T-helper 1 cell treated with Interleukin-12 subunit alpha and Interleukin-12 subunit beta and Interleukin-4 antibody, amounts not matched to agents 30 μg/mL and 1 μg/mL, for 36 hours (primary cell): ENCODE measurements around the gene MPC1.
"Not testable (repeated sequence)": the region's sequence is repeated elsewhere in the genome, so short reads cannot be mapped to it uniquely, and the experiment has no call there.

Experiments used
- H3K27ac Mint-ChIP-seq: one replicate; pipeline ENCODE4 v1.8.0; 2021; ENCODE audit warnings: mild to moderate bottlenecking, mixed read lengths
- H3K27me3 Mint-ChIP-seq: one replicate; pipeline ENCODE4 v1.8.0; 2021; ENCODE audit warnings: low read depth, mixed read lengths
- H3K36me3 Mint-ChIP-seq: one replicate; pipeline ENCODE4 v1.8.0; 2021; ENCODE audit warnings: low read depth, mixed read lengths
- H3K4me1 Mint-ChIP-seq: one replicate; pipeline ENCODE4 v1.8.0; 2021; ENCODE audit warnings: low read depth, mixed read lengths
- H3K4me3 Mint-ChIP-seq: one replicate; pipeline ENCODE4 v1.8.0; 2021; ENCODE audit warnings: mild to moderate bottlenecking, moderate library complexity, mixed read lengths
- H3K9me3 Mint-ChIP-seq: one replicate; pipeline ENCODE4 v1.8.0; 2021; ENCODE audit warnings: mixed read lengths

The MPC1 gene

GRCh38 chr6:166353507-166353906 lies 29.2 kb downstream of the MPC1 start:
- no peak overlapping the region for H3K4me3 Mint-ChIP-seq
- H3K36me3 Mint-ChIP-seq, result no peaks in the 10 kb centered on the region
- H3K27ac Mint-ChIP-seq, result no peak overlapping the region
- peaks cover 65% of the 10 kb centered on the region for H3K27me3 Mint-ChIP-seq
- H3K4me1 Mint-ChIP-seq, result peaks cover 6% of the 10 kb centered on the region
- H3K9me3 Mint-ChIP-seq, result peaks cover 6% of the 10 kb centered on the region

DNA sequence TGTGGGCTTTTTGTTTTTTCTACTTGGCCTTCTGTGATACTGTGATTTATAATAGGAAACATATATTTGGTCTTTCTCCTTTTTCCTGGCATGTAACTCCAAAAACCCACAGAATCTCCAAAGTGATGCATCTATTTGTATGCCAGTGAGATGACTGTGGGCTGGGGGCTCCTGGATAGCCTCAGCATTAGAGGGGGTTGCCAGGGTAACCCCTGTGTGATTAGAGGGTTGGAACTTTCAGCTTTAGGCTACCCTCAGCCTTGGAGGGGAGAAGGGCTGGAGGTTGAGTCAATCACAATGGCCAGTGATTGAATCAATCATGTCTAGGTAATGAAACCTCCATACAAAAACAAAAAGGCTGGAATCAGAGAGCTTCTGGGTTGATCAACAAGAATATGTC lies 29.8 kb downstream of the MPC1 start:
- Mint-ChIP-seq H3K9me3 (peaks cover 6% of the 10 kb centered on the region), H3K27me3 (peaks cover 59% of the 10 kb centered on the region), H3K36me3 (no peaks in the 10 kb centered on the region), H3K4me3 (no peak overlapping the region), H3K27ac (no peak overlapping the region), H3K4me1 (peaks cover 6% of the 10 kb centered on the region)

GRCh38 chr6:166351715-166352285 lies 30.9 kb downstream of the MPC1 start:
- Mint-ChIP-seq H3K4me3 (no peak overlapping the region), H3K4me1 (peaks cover 6% of the 10 kb centered on the region), H3K9me3 (peaks cover 6% of the 10 kb centered on the region), H3K36me3 (no peaks in the 10 kb centered on the region), H3K27me3 (peaks cover 59% of the 10 kb centered on the region), H3K27ac (no peak overlapping the region)

GRCh38 chr6:166348305-166348949 lies 34.3 kb downstream of the MPC1 start:
- Mint-ChIP-seq H3K4me3 (no peak overlapping the region), H3K27ac (no peak overlapping the region), H3K27me3 (peaks cover 36% of the 10 kb centered on the region), H3K36me3 (no peaks in the 10 kb centered on the region), H3K4me1 (peaks cover 7% of the 10 kb centered on the region), H3K9me3 (peaks cover 6% of the 10 kb centered on the region)

DNA sequence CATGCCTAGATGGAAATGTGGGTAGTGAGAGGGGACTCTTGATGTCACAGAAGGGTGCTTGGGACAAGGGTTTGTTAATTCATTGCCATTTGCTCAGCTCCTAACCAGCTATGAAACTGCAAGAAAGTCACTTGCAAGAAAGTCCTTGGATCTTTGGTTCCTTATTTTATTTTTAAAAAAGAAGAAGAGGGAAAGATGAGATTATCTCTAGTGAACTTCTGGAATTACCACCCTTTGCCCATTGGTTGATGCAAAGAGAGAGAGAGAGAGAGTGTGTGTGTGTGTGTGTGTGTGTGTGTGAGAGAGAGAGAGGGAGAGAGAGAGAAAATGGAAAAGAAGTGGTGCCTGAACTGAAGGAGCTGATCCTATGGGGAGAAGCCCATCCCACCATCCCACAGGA lies 35.8 kb downstream of the MPC1 start:
- Mint-ChIP-seq H3K36me3 (no peaks in the 10 kb centered on the region), H3K9me3 (peaks cover 6% of the 10 kb centered on the region), H3K27ac (no peak overlapping the region), H3K27me3 (peaks cover 25% of the 10 kb centered on the region), H3K4me3 (no peak overlapping the region), H3K4me1 (peaks cover 8% of the 10 kb centered on the region)

DNA sequence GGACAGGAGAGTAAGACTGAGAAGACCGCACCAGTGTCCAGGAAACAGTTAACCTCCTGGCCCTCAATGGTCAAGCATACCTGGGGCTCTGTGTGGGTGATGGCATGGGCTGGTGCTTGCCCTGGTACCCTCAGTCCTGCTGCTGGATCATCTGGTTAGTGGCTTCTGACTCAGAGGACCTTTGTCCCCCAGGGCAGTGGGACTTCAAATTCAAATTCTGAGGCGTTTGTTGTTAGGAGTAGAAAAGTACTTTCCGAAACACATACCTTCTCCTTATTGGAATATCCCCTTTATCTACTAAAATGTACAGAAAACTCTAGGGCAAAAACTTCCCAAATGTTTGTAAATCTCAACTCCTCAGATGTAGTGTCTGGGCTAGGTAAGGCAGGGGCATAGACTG lies 36.3 kb downstream of the MPC1 start:
- peaks cover 7% of the 10 kb centered on the region for H3K4me1 Mint-ChIP-seq
- peaks cover 1% of the 10 kb centered on the region for H3K9me3 Mint-ChIP-seq
- peaks cover 20% of the 10 kb centered on the region for H3K27me3 Mint-ChIP-seq
- no peak overlapping the region for H3K27ac Mint-ChIP-seq
- peaks cover 3% of the 10 kb centered on the region for H3K36me3 Mint-ChIP-seq
- H3K4me3 Mint-ChIP-seq, result no peak overlapping the region

- not testable (repeated sequence) for H3K36me3 Mint-ChIP-seq, H3K4me3 Mint-ChIP-seq, H3K27ac Mint-ChIP-seq, H3K9me3 Mint-ChIP-seq, H3K4me1 Mint-ChIP-seq
- peaks cover 14% of the 10 kb centered on the region for H3K27me3 Mint-ChIP-seq
These were observed 37.1 kb downstream of the MPC1 start for GRCh38 chr6:166345672-166346071.

DNA sequence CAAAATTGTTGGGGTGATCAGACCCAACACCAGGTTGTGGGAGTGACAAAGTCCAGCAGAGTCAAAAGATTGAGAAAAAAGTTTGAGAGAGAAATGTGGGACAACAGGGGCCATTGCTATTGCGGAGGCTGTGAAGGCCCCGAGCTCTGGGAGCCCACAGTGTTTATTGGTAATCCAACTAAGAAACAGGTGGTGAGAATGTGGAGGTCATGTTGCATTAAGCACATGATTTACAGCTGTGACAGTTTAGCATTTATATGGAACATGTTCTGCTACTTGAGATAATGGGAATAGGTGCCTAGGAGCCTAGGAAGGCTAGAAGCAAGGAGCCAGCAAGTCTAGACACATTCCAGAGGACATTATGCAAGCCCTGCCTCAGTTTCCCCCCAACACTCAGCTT lies 37.8 kb downstream of the MPC1 start:
- not testable (repeated sequence) for H3K27me3 Mint-ChIP-seq, H3K4me1 Mint-ChIP-seq, H3K27ac Mint-ChIP-seq, H3K36me3 Mint-ChIP-seq, H3K4me3 Mint-ChIP-seq, H3K9me3 Mint-ChIP-seq

DNA sequence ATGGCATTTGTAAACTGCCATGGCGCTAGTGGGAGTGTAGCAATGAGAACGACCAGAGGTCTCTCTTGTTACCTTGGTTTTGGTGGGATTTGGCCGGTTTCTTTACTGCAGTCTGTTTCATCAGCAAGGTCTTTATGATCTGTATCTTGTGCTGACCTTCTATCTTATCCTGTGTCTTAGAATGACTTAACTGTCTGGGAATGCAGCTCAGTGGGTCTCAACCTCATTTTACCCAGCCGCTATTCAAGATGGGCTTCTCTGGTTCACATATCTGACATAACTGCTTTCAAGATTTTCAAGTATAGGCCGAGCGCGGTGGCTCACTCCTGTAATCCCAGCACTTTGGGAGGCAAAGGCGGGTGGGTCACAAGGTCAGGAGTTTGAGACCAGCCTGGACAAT lies 38.5 kb downstream of the MPC1 start:
- Mint-ChIP-seq H3K4me1 (peaks cover 8% of the 10 kb centered on the region), H3K4me3 (no peak overlapping the region), H3K36me3 (peaks cover 3% of the 10 kb centered on the region), H3K27ac (no peak overlapping the region), H3K9me3 (no peaks in the 10 kb centered on the region), H3K27me3 (peaks cover 3% of the 10 kb centered on the region)

DNA sequence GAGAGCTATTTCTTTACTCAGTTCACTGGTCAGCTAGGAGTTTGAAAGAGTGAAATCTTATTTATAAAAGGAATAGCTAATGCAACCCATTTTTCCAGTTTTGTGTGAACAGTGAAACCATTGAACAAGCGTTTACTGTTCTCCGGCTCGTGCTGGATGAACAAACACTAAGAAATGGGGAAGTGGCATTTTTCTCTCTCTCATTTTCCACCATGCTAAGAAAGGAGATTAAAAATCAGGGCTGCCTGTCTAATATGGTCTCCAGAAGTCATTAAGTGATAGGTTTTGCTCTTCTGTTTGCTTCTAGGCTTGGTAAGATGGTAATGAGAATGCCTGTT lies 39.6 kb downstream of the MPC1 start:
- peaks cover 8% of the 10 kb centered on the region for H3K4me1 Mint-ChIP-seq
- no peaks in the 10 kb centered on the region for H3K27me3 Mint-ChIP-seq
- H3K27ac Mint-ChIP-seq, result peak overlapping the region; percentile 41
- H3K36me3 Mint-ChIP-seq, result peaks cover 6% of the 10 kb centered on the region
- peak overlapping the region; percentile 38 for H3K4me3 Mint-ChIP-seq
- no peaks in the 10 kb centered on the region for H3K9me3 Mint-ChIP-seq

DNA sequence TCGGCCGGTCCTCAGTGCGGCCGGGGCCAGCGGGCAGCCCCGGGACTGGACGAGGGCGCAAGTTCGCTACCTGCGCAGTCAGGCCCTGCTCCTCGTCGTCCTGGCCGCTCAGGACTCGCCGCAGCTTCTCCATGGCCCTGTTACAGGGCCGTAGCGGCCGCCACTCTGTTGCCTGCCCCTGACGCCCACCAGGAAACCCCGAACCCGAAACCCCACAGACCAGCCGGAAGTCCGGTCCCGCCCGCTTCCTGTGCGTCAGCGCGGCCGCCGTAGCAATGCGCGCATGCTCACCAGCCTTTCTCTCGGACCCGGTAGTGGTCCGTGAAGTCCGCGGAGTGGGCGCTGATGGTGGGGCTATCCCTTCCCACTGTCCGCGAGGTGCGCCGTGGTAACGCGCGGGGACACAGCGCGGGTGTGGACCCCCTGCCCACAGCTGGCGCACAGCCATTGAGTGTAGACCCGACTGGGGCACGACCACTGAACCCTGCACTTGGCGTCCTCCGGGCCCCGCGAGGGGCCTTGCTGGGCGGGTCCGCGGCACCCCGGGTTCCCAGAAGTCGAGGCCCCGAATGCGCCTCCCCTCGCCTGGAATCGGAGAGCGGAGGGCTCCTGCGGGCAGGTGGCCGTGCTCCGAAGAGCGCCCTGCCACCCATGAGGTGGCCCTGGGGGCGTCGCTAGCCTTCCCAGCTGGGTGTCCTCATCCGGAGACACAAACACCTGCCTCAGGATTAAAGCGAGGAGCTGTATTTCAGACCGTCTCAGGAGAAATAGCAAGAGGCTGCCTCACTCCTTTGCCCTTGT lies 40.2 kb downstream of the MPC1 start, which contains the start of gene SFT2D1:
Gene SFT2D1 (minus strand): TSS at position 197 of the 801 bp plus-strand sequence. CDS start 64 bp downstream, at position 133.
- Mint-ChIP-seq H3K36me3 (peaks cover 6% of the 10 kb centered on the region), H3K27ac (peak within 1 kb of the TSS; percentile 91), H3K27me3 (no peaks in the 10 kb centered on the region), H3K4me3 (peak within 1 kb of the TSS; percentile 88), H3K9me3 (no peaks in the 10 kb centered on the region), H3K4me1 (peaks cover 10% of the 10 kb centered on the region)

DNA sequence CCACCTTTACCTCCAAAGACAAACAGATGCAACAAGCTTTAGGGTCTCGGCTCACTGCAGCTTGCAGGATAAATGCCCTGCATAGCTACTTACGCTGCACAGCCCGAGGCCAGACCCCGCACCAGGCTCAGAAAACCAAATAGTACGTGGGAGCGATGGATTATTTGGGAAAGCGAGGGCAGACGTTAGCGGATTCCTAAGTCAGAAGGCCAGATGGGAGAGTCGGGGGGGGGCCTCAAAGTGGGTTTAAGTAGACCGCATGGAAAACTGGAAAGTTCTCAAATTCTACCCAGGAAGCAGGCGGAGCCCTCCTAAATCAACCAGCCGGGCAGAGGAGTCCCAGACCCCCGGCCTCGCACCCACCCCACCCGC lies 40.8 kb downstream of the MPC1 start:
- H3K4me1 Mint-ChIP-seq, result peaks cover 13% of the 10 kb centered on the region
- H3K27me3 Mint-ChIP-seq, result no peaks in the 10 kb centered on the region
- peak overlapping the region; percentile 88 for H3K4me3 Mint-ChIP-seq
- H3K27ac Mint-ChIP-seq, result peak overlapping the region; percentile 91
- no peaks in the 10 kb centered on the region for H3K9me3 Mint-ChIP-seq
- H3K36me3 Mint-ChIP-seq, result peaks cover 9% of the 10 kb centered on the region

DNA sequence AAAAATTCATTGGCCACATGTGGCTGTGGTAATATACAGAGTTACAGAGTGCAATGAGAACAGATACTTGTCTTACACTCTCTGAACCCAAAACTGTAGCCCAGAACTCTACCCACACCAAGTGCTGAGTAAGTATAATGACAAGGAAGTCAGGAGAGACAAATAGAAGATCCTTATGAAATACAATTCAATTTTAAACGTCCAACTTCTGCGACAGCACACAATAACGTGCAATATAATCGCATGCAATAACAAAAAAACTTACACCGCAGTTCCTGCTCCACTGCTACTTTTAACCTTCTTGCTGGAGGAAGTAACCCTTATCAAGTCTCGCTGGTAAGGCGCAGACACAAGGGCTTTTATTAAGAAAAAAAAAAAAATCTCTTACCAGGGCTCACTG lies 41.3 kb downstream of the MPC1 start:
- peak overlapping the region; percentile 91 for H3K27ac Mint-ChIP-seq
- peaks cover 12% of the 10 kb centered on the region for H3K36me3 Mint-ChIP-seq
- H3K4me1 Mint-ChIP-seq, result peaks cover 13% of the 10 kb centered on the region
- no peaks in the 10 kb centered on the region for H3K9me3 Mint-ChIP-seq
- H3K27me3 Mint-ChIP-seq, result no peaks in the 10 kb centered on the region
- peak overlapping the region; percentile 88 for H3K4me3 Mint-ChIP-seq

DNA sequence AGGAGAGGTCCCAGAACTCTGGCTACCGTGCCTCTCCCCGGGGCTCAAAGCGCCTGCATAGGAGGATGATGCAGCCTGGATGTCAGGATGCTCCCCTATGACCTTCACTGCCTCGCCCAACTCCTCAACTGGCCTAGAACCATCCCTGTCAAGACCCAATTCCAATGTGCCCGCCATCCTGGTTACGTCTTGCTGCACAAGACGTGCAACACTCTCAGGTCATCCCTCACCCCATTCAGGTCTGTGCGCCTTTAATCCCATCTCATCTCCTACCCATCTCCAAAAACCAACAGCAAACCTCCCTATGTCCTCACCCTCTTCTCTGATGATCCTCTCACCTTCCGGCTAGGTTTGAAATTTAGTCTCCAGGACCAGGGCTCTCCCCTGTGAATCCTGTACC lies 43.9 kb downstream of the MPC1 start:
- H3K4me3 Mint-ChIP-seq, result no peak overlapping the region
- no peaks in the 10 kb centered on the region for H3K27me3 Mint-ChIP-seq
- H3K36me3 Mint-ChIP-seq, result peaks cover 30% of the 10 kb centered on the region
- no peak overlapping the region for H3K27ac Mint-ChIP-seq
- H3K9me3 Mint-ChIP-seq, result no peaks in the 10 kb centered on the region
- peaks cover 26% of the 10 kb centered on the region for H3K4me1 Mint-ChIP-seq

DNA sequence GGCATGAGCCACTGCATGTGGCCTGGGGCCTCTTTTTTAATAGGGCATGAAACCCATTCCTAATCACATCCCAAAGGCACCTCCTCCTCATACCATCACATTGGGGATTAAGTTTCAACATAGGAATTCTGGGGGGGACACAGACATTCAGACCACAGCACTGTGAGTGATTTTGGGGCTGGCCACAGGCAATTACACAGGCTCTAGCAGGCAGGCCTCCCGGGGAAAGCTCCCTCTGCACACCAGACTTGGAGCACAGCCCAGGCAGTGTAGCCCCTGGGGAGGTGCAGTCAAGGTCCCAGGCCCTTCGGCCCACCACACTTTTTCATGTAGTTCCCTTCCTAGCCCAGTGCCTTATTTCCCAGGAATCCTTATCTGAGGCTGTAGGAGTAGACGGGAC lies 45.9 kb downstream of the MPC1 start:
- no peak overlapping the region for H3K4me3 Mint-ChIP-seq
- no peaks in the 10 kb centered on the region for H3K27me3 Mint-ChIP-seq
- no peak overlapping the region for H3K27ac Mint-ChIP-seq
- H3K4me1 Mint-ChIP-seq, result peaks cover 36% of the 10 kb centered on the region
- no peaks in the 10 kb centered on the region for H3K9me3 Mint-ChIP-seq
- peaks cover 39% of the 10 kb centered on the region for H3K36me3 Mint-ChIP-seq
